NCI-H2227 treated with DMSO at 0.1 percent for 48 hours (cell line): ENCODE data around the gene MIP.
A peak's percentile ranks its signal among the peaks of the same experiment; 100 is the strongest.
"Not testable (repeated sequence)": the region's sequence is repeated elsewhere in the genome, so short reads cannot be mapped to it uniquely, and the experiment has no call there.

ENCODE experiments used
- DNase-seq: peaks from one replicate; lab custom pipeline; 2025; lab: John Stamatoyannopoulos, UW

MIP gene

DNA sequence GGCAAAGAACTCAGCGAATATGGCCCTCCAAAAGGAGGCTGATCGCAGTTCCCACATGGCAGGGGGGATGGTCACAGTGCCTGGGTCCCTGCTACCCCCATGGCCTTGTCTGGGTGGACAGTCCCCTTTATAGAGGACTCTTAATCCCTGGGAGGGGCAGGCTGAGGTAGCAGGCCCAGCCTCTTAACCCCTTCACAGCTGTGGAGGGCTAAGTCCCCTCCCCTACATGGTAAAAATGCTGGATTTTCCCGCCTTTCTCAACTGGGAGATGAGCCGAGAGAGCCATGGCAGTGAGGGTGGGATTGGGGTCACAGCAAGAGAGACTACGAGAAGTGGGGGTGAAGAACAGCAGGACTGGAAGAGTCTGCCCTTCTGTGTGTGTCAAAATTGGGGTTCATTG is at the start of gene MIP:
Gene MIP (minus strand): TSS at position 101 of the 400 bp plus-strand sequence. CDS start 44 bp downstream, at position 57.
- no peak for DNase-seq

DNA sequence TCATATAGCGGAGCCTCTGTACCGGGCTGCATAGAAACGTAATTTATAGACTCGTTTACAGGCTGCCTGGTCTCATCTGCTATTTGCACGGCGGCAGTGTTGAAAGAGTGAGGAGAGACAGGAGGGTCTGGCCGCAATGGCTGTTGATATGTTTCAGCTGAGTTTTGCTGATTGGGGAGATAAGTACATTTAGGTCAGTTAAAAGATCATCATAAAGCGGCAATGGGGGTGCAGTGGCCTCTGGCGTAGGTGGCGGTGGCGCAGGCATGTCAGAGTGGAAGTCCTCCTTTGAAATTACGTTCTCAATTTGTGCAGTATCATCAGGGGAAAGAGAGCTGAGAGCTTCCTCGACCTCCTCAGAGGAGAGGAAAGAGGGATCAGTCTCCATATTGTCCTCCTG is 45.4 kb upstream of the MIP start:
- not testable (repeated sequence) for DNase-seq

DNA sequence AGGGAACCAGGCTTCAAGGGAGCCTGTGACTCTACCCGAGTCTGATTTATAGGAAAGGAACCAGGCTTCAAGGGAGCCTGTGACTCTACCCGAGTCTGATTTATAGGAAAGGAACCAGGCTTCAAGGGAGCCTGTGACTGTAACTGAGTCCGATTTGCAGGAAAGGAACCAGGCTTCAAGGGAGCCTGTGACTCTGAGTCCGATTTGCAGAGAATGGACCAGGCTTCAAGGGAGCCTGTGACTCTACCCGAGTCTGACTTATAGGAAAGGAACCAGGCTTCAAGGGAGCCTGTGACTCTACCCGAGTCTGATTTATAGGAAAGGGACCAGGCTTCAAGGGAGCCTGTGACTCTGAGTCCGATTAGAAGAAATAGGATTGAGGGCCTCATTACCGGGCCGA is 45.0 kb upstream of the MIP start:
- DNase-seq = not testable (repeated sequence)

DNA sequence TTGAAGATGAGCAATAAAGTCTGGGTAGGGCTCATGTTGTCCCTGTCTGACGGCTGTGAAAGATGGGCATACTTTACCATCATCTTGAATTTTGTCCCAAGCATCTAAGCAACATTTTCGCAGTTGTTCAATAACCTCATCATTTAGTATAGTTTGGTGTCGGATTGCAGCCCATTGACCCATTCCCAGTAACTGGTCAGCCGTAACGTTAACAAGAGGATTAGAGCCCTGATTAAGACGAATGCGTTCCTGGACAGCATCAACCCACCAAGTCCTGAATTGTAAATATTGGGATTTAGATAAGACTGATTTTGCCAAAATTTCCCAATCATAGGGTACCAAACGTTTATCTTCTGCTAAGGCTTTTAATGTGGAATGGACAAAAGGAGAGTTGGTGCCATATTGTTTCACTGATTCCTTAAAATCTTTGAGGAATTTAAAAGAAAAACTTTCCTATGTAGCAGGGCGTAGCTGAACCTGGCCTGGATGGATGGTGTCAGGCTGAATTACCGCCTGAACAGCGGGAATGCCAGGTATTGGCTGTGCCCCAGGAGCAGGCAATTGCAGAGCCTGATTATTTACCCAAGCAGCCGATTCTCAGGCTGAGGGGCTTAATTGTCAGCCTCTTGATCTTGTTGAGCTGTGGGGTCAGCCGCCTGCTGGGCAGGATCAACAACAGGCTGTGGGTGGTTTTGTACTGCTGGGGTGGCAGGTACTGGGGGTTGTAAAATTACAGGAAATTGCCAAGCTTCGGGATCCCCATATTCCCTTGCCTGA is 43.9 kb upstream of the MIP start:
- DNase-seq = not testable (repeated sequence)

DNA sequence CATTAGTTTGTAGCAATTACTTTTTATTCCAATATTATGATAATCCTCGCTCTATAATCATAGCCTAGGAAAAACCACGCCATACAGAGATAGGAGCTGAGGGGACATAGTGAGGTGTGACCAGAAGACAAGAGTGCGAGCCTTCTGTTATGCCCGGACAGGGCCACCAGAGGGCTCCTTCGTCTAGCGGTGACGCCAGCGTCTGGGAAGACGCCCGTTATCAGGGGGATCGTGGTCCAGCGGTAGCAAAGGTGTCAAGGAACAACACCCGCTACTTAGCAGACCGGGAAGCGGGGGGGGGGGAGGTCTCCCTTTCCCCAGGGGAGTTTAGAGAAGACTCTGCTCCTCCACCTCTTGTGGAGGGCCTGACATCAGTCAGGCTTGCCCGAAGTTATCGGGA is 42.2 kb upstream of the MIP start:
- not testable (repeated sequence) for DNase-seq

DNA sequence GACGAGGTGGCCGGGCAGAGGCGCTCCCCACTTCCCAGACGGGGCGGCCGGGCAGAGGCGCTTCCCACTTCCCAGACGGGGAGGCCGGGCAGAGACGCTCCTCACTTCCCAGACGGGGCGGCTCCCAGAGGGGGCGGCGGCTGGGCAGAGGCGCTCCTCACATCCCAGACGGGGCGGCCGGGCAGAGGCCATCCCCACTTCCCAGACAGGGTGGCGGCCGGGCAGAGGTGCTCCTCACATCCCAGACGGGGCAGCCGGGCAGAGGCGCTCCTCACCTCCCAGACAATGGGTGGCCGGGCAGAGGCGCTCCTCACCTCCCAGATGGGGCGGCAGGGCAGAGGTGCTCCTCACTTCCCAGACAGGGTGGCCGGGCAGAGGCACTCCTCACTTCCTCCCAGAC is 40.0 kb upstream of the MIP start:
- DNase-seq = not testable (repeated sequence)

DNA sequence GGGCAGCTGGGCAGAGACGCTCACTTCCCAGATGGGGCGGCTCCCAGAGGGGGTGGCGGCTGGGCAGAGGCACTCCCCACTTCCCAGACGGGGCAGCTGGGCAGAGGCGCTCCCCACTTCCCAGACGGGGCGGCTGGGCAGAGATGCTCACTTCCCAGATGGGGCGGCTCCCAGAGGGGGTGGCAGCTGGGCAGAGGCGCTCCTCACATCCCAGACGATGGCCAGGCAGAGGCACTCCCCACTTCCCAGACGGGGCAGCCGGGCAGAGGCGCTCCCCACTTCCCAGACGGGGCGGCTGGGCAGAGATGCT is 39.6 kb upstream of the MIP start:
- not testable (repeated sequence) for DNase-seq

DNA sequence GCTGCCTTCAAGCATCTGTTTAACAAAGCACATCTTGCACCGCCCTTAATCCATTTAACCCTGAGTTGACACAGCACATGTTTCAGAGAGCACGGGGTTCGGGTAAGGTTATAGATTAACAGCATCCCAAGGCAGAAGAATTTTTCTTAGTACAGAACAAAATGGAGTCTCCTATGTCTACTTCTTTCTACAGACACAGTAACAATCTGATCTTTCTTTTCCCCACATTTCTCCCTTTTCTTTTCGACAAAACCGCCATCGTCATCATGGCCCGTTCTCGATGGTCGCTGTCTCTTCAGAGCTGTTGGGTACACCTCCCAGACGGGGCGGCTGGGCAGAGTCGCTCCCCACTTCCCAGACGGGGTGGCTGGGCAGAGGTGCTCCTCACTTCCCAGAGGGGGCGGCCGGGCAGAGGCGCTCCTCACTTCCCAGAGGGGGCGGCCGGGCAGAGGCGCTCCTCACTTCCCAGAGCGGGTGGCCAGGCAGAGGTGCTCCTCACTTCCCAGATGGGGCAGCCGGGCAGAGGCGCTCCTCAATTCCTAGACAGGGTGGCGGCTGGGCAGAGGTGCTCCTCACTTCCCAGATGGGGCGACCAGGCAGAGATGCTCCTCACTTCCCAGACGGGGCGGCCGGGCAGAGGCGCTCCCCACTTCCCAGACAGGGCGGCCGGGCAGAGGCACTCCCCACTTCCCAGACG is 39.1 kb upstream of the MIP start:
- not testable (repeated sequence) for DNase-seq

DNA sequence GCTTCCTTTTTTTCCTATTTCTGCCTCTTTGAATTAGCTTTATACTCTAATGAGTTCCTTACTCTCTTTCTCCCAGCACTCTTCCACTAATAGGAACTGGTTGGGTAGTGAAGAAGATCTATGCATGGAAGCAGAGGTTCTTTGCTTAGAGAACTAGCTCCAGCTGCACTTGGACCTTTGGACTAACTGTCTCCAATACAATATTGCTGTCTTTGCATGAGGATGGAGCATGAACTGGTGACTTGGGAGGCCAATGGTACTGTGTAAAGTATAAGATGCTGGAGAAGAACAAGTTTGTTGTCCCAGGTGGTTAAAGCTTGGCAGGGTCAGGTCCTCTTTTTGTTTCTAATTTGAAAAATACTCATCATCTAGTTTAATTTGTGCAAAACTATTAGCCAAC is 35.9 kb upstream of the MIP start:
- DNase-seq = no peak

DNA sequence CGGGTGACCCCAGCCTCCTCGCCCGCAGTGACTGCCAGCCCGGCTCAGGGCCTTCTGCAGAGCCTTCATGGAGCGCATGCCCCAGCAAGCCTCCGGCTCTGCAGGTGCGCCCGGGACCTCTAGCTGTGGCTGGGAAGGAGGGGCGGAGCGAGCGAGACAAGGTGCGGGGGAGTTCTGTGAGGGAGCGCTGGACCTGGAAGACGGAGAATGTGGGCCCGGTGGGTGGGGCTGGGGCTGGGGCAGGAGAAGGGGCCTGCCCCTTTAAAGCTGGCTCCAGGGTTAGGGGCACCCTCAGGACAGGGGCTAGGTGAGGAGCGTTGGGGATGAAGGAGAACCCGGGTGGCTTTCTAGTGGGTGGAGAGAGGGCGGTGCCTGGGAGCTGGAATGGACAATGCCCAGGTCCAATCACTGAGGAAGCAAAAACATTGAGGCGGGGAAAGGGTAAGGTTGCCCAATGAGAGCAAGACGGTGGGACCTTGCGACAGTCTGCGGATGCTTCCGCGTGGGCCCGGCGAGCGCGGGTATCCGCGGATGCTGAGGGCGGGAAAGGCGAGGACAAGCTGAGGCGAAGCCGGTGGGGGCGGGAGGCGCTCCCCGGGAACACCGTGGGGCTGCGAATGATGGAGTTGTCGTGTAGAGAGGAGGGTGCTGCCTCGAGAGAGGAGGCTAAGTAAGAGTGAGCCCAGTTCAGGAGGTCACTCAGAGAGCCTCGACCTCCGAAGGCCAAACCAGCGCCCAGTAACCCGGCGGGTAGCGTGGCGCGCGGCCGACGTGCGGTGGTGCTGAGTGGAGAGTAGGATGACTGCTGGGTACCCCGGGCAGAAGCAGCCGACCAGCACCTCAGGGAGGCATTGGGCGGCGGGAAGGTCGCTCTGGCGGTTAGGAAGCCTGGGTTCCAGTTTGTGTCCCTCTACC is 33.8 kb upstream of the MIP start, which contains the start of gene GLS2:
Gene GLS2 (minus strand): TSS at position 121 of the 915 bp plus-strand sequence. CDS start 43 bp downstream, at position 78.
- peak; percentile 66 for DNase-seq

DNA sequence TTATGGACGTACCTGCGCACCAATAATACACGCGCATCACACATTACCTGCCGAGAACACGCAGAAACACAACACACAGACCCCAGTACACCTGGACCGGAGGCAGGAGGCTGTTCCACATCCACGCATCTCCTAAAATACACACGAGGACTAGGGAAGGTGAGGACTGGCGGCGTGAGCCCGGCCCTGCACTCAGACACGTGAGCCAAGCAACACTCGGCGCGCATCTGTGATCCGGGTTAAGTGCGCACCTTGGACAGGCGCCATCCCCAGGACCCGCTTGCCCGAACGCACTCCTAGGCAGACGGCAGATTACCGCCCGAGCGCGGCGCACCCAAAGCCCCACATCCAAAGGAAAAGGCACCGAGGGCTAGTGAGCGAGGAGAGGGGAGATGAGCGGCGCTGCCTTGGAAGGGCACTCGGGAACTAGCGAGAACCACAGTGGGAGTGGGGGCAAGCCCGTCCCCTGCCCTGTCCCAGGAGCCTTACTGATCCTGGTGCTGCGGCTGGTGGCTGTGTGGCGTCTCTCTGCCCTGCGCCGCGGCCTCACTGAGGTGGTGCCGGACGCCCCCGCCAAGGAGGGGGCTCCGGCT is 33.1 kb upstream of the MIP start:
- peak; percentile 10 for DNase-seq

DNA sequence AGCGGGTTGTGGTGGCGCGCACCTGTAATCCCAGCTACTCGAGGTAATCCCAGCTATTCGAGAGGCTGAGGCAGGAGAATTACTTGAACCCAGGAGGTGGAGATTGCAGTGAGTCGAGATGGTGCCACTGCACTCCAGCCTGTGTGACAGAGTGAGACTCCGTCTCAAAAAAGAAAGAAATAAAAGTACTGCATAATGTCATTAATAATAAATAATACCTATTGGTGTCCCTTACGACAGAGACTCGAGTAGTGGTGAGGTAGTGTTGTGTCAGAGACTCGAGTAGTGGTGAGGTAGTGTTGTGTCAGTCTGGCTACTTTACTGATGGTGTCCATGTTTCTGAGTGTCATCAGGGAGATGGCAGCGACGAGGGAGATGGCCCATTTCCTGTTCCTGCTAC is 32.2 kb upstream of the MIP start:
- DNase-seq = no peak

DNA sequence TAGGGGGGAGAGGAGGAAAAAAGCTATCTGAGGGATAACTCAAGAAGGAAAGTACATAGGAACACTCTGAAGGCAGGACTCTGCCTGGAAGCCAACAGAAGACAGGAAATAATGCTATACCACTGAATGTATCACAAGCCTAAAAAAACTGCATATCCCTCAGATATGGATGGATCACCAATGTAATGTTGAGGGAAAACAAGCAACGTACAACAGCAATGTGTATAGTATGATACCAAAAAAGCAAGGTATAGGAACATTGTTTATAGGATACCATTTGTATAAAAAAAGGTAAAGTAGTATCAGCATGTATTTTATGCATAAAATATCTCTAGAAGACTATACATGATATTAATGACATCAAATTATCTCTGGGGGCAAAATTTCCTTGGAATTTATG is 30.1 kb upstream of the MIP start:
- DNase-seq = no peak

DNA sequence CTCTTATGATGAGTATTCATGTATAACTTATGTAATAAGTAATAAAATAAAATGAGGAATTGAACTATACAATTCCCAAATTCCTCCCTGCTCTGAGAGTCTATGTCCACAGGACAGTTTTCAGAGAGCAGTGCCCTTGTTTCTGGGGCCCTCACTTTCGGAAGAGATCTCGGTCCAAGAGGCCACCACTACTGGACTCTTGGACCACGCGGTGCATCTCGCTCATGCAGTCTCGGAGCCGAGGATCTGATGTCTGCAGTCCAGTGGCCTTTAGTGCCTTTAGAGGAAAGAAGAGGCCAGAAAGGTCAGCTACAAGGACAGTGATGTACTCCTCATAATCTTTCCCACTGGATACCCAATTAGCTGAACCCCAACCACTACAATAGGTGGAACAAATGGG is 25.2 kb upstream of the MIP start:
- no peak for DNase-seq

DNA sequence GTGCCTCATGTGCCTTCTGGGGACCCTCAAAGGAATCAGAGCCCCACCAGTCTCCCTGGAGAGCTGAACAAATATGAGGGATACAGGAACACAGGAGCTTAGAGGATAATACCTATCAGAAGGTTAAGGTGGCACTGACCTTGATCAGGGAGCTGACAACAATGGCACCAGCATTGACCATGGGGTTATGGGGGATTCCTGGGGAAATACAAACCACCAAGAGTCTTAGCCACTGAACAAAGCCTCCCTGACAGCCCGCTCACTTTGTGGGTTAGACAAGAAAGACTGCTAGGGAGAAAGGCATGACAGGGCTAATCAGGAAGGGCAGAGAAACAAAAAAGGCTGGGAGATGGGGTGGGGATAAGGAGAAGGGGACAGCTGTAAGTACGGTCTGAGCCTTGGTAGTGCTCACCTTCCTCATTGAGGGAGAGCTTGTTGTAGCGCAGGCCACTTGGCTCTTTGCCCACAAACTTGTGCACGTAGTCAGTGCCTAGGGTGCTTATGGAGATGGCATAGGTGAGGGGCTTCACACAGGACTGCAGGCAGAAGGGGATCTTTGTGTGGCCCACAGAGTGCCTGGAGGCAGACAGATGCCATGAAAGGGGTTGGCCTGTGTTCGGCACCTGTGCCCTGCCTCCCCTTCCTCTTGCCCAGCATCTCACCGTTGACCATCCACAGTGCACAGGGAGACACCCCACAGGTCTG is 23.2 kb upstream of the MIP start:
- no peak for DNase-seq

DNA sequence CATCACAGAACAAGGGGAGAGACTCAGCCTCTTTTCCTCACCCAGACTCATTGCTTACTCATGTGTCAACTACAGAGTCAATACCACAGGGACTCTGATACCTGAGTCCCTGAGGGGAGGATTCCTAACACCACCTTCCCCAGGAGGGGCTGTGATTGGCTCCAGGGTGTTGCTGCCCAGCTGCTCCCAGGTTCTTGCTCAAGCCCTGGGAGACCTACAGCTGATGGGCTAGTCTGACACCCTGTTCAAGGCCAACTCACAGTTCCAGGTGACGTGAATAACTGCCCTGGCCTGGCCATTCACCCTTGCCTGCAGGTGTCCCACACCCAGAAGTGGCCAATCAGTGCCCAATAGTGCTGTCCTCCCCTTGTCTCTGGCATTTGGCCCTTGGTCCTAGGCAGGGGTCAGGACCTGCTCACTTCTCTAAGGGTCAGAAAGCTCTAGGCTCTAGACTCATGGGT is 22.5 kb upstream of the MIP start:
- no peak for DNase-seq

DNA sequence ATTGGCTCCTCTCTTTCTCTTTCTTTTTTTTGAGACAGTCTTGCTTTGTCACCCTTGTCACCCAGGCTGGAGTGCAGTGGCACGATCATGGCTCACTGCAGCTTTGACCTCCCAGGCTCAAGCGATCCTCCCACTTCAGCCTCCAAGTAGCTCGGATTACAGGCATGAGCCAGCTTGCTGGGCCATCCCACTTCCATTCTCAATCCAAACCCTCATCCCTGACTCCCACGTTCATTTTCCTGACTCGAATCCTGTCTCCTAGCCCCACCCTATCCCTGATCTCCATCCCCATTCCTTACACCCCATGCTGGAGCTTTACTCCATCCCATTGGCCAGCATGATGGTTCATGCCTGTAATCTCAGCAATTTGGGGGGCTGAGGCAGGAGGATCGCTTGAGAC is 21.7 kb upstream of the MIP start:
- no peak for DNase-seq

DNA sequence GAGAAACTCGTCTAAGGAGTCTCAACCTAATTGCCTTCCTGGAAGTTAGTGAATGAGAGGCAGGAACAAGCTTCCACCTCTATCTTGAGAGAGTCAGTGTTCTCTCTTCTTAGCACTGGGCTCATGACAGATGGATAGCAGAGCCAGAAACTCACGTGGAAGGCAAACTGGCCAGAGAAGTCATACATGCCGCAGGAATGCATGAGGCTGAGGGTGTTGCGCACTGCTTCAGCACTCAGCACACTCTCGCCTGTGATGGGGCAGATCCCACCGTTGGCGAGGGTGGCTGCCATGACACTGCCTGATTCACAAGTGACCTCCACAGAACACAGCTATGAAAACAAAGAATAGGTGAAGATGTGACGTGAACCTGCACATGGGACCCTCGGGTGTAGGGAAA is 19.9 kb upstream of the MIP start:
- DNase-seq = no peak

DNA sequence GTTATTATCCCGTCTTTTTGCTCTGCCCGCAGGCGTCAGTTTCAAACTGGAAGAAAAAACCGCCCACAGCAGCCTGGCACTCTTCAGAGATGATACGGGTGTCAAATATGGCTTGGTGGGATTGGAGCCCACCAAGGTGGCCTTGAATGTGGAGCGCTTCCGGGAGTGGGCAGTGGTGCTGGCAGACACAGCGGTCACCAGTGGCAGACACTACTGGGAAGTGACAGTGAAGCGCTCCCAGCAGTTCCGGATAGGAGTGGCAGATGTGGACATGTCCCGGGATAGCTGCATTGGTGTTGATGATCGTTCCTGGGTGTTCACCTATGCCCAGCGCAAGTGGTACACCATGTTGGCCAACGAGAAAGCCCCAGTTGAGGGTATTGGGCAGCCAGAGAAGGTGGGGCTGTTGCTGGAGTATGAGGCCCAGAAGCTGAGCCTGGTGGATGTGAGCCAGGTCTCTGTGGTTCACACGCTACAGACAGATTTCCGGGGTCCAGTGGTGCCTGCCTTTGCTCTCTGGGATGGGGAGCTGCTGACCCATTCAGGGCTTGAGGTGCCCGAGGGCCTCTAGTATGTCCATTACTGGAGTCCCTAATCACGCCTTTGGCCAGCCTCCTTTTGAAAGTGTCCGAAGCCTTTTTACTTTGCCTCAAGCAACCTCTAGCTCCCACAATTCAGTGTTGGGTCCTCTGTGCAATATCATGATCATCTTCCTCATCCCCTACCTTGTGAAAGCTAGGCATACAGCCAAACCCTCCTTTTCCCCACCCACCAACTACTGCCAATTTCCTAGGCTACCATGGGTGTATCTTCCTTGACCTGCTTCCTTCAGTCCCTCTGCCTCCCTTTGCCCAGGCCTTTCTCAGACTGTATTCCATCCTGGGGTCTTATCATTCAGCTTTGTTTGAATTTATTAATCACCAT is 14.8 kb upstream of the MIP start:
- no peak for DNase-seq
